NOMO-1 (cell line): ENCODE measurements around the gene EN1.

Source experiments
- DNase-seq, 2 experiments: peaks; one replicate each; lab custom pipeline; 2025; ENCODE audit not compliant: unreplicated experiment in 2 of 2; lab: John Stamatoyannopoulos, UW

Gene EN1

GRCh38 chr2:118826093-118826492 lies 21.4 kb downstream of the EN1 start:
- DNase-seq, result no peak

GRCh38 chr2:118823633-118824032 lies 23.8 kb downstream of the EN1 start:
- no peak for DNase-seq

GRCh38 chr2:118822572-118822971 lies 24.9 kb downstream of the EN1 start:
- no peak for DNase-seq

- DNase-seq, result no peak
These were observed 25.4 kb downstream of the EN1 start for GRCh38 chr2:118822015-118822414.

DNA sequence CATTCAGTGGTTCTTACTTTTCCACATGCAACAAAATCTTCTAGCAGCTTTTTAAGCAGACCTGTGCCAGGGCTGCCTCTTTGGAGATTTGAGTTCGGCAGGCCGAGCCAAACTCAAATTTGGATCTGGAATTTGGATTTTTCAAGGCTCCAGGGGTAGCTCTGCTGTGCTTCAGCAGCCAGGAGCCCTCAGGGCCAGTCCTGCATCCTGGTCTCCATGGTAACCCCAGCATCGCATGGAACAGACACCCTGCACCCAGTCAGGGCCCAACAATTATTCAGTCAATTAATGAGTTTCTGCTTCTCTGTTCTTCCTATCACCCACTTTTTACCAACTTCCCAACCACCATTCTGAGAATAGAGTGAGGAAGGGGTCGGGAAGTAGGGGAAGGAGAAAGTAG lies 30.0 kb downstream of the EN1 start:
- no peak for DNase-seq

GRCh38 chr2:118816669-118817068 lies 30.8 kb downstream of the EN1 start:
- no peak for DNase-seq

DNA sequence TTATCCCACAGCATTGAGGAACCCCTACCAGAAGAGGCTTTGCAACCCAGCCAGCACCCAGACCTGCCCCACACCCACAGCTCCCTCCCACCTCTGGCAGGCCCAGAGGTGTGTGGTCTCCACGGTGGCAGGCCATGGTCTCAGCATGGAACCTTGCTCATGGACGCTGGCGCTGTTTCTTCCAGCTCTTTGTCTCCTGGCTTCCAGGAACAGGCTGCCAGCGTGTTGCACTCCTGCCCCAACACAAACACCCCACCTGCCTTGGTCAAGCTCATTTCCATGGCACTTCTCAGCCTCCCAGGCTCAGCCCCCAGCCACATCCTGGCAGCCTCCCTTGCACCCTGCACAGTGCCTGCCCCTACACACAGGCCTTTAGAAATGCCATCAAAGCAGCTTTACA lies 31.7 kb downstream of the EN1 start:
- DNase-seq, result no peak

DNA sequence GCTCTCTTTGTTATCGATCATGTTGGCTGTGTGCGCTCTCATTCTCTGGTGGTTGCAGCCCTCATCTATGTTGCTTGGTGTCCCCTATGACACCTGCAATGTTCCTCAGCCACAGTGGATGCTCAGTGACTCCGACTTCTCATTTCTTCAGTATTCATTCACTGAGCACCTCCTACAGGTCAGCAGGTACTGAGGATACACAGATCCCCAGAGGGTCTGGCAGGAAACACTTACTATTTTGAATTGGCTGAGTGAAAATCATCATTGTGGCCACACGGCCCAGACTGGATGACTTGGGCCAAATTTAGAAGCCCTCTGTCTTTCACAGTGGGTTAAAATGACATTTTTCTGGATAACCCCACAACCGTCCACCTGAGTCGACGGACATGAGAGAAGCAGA lies 32.1 kb downstream of the EN1 start:
- DNase-seq, result no peak

GRCh38 chr2:118814368-118814767 lies 33.1 kb downstream of the EN1 start:
- no peak for DNase-seq

DNA sequence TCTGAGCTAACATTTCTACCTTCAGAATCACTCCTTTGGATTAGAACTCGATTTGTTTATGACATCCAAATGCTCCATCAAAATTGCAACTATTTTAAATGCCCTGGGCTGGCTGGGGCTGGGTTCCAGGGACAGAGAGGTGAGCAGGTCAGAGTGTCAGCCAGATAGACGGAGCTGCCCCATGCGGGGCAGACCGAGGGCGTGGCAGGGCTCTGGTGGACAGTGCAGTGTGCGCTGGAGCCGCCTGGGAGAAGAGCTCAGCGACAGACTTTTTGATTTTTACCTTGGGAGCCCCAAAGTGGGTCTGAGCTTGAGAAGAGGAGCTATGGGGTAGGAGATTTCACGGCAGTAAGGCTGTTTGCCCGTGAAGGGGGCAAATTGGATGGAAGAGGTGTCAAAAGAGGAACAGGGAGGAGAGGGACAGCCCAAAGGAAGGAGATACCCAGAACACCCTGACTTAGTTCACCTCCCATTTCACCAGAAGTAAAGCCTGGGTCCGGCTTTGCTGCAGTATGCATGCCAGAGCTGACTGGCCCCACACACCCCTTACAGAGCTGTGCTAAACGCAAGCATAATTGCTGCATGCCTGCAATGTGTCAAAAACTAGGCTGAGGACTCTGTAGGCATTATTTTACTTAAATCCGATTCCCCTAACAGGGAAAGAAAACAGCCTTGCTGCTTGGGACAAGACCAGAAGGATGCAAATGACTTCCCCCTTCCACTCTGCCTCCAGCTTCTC lies 33.7 kb downstream of the EN1 start:
- no peak for DNase-seq

DNA sequence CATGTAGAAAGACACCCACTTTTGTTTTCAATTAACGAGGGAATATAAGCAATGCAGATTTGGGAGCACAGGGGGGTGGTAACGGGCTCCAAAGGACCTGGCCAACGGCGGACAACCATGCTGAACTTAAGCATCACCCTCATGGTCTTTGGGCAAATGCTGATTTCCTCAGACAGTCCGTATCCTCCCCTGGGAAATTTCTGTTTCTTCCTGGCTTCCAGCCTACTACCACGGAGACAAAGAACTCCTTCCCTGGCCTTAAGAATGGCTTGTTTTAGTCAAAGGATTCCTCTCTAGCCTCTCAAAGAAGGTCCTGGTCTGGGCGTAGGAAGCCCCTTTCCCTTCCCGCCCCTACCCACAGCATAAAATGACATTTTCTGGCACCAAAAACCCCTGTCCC lies 34.3 kb downstream of the EN1 start:
- DNase-seq, result no peak

DNA sequence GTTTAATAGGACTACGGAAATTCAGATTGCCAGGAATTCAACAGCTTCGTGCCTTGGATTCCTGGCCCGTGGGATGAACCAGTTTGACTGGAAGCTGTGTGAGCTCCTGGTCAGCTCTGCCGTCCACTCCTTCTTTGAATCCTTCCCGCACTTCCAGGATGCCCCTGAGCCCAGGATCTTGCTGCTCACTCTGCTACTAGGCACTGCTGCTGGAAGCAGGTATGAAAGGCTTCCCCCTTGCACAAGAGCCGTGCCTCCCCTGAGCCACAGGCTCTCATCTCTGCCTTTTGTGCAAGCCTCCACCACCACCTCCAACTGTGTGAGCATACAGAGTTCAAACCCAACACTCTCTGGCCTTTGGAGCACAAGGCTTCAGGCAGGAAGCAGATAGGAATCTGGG lies 34.9 kb downstream of the EN1 start:
- no peak for DNase-seq

DNA sequence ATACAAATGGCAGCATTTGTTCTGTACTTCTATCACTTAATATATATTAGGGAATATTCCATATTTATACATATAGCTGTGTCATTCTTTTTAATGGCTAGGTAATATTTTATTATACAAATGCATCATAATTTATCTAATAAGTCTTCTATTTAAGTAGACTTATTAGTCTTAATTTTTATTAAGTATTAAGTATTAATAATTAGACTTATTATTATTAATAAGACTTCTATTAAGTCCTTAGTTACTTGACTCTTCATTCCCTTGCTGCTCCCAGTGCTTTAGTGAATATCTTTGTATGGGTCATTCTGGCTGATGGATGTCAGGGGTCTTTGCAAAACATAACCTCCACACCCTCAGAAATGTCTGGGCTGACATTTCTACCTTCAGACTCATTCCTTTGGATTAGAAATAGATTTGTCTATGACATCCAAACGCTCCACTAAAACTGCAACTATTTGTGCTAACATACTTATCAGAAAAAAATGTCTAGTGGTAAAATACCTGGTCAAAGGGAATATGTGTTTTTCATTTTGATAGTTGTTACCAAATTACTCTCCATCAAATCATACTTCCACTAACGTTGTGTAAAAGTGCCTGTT lies 35.8 kb downstream of the EN1 start:
- no peak for DNase-seq

GRCh38 chr2:118810766-118811165 lies 36.7 kb downstream of the EN1 start:
- DNase-seq, result no peak

DNA sequence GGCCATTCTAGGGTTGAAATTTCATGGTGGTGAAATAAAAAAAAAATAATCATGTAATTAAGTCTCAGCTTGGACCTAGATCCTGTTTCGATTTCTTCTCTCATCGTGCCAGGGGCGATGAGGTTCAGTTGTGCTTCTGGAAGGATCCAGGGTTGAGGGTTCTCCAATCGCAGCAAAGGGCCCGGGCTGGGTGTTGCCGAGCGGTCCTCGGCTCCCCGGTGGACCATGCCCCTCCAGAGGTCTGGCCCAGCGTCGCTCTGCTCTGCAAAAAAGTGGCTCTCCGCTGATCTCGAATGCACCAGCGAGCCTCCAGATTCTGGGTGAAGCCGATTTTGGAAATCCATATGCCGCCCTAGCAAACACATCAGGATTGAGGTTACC lies 39.0 kb downstream of the EN1 start:
- DNase-seq, result no peak

GRCh38 chr2:118807668-118808428 lies 39.6 kb downstream of the EN1 start:
- DNase-seq, result no peak

DNA sequence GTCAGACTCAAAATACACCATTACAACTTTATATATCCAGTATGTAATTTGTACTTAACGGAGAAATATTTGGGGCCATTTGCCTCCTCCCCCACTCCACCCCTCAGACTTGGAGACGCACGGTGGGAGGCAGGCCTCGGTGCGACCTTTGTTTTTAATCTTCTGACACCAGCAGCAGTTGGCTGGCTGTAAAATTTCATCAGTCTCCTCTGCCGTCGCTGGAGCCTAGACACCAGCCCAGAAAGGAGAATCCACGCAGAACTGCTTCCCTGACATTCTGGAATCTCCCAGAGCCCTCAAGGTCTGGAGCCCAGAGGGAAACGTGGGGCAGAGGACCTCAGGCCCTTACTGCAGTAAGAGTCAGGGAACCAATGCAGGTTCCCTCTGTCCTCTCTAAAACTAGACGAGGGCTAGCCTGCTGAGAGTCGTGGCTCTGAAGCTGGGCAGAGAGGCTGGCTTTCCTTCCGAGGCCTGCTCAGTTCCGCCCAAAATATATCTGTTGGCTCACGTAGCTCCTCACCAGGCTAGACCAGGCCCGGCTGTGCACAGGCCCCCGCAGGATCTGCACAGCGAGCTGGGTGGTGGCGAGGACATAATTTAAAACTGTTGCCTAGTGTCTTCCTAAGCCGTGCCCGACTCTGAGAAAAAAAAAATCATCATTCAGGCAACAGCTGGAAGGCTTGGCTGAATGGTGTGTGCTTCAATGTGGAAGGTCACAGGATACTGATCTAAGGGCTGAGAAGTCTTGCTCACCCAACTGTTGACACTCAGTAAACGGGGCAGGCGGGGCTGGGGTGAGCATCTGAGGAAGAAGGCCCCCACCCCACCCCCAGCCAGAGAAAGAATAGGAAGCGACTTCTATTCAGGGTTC lies 40.4 kb downstream of the EN1 start:
- DNase-seq, result no peak

GRCh38 chr2:118805064-118805690 lies 42.3 kb downstream of the EN1 start:
- no peak for DNase-seq

GRCh38 chr2:118803012-118803411 lies 44.4 kb downstream of the EN1 start:
- no peak for DNase-seq

- no peak for DNase-seq
These were observed 46.3 kb downstream of the EN1 start for GRCh38 chr2:118801151-118801550.

- DNase-seq, result no peak
These were observed 46.7 kb downstream of the EN1 start for GRCh38 chr2:118800736-118801135.
